Suppressor macrophage treated with lipopolysaccharide for 4 hours (primary cell): ENCODE data around the gene ARSA.
A peak's percentile ranks its signal among the peaks of the same experiment; 100 is the strongest.
"Not testable (repeated sequence)": the region's sequence is repeated elsewhere in the genome, so short reads cannot be mapped to it uniquely, and the experiment has no call there.

ENCODE experiments used
- DNase-seq: peaks from one replicate; pipeline ENCODE4 v3.0.0-alpha.2; 2020

ARSA gene

GRCh38 chr22:50627642-50628542 lies at the start of gene ARSA:
TSS of gene ARSA (minus strand) at chr22:50628152. CDS start at chr22:50627779, 373 bp downstream.
- peak; percentile 92 for DNase-seq

DNA sequence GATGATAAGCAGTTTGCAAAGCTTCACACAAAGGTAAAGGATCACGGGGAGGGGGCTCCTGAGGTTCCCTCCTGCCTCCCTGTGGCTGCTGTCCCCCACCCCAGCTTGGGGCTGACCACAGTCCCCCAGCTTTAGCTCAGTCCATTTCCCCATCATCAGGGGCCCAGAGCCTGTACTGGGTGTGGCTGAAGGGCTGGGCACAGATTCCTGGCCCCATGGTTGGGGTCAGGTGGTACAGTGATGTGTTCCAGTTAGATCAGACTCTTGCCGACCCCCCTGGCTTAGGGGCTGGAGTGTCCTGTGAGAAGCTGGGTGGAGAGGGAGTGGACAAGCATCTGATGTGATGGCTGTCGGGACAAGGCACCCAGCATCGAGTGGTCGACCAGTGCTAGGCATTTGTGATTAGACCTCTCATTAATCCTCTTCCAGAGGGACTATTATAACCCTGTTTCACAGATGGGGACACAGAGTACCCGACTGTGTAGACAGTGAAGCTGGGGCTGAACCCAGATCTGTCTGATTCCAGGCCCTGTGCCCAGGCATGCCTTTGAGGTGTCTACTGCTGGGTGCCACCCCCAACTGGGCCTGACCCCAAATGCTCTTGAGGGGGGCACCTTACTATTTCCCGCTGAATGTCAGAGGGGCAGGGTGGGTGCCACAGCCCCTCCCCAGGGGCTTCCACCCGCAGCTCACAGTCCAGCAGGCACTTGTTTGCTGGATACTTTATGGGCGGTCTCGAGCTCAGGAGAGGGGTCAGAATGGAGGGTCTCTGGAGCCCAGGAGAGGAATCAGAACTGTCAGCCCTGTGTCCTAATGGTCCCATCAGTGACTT lies 48.9 kb upstream of the ARSA start:
- DNase-seq = no peak

DNA sequence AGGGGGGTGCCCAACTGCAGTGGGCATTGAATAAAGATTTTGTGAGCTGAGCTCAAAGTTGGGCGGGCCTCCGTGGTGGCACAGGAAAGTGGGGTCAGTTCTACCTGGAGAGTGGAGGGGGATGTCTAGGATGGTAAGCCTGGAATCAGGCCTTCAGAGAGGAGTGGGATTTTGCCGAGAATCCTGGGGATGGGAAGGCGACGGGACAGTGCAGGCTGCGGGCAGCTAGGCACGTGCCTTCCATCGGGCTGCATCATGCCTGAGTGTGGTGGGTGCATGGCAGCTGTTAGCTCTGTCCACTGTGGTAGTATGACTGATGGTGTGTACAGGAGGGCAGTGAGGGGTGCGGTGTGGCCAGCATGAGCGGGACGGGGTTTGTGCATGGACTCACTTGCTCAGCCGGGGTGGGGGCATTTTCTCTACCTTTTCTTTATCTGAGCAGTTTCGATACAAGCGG lies 48.3 kb upstream of the ARSA start:
- DNase-seq = no peak

- no peak for DNase-seq
These were observed 47.7 kb upstream of the ARSA start for GRCh38 chr22:50675553-50676179.

GRCh38 chr22:50674606-50675552 lies 46.9 kb upstream of the ARSA start:
- DNase-seq = no peak

GRCh38 chr22:50674130-50674500 lies 46.2 kb upstream of the ARSA start:
- no peak for DNase-seq

DNA sequence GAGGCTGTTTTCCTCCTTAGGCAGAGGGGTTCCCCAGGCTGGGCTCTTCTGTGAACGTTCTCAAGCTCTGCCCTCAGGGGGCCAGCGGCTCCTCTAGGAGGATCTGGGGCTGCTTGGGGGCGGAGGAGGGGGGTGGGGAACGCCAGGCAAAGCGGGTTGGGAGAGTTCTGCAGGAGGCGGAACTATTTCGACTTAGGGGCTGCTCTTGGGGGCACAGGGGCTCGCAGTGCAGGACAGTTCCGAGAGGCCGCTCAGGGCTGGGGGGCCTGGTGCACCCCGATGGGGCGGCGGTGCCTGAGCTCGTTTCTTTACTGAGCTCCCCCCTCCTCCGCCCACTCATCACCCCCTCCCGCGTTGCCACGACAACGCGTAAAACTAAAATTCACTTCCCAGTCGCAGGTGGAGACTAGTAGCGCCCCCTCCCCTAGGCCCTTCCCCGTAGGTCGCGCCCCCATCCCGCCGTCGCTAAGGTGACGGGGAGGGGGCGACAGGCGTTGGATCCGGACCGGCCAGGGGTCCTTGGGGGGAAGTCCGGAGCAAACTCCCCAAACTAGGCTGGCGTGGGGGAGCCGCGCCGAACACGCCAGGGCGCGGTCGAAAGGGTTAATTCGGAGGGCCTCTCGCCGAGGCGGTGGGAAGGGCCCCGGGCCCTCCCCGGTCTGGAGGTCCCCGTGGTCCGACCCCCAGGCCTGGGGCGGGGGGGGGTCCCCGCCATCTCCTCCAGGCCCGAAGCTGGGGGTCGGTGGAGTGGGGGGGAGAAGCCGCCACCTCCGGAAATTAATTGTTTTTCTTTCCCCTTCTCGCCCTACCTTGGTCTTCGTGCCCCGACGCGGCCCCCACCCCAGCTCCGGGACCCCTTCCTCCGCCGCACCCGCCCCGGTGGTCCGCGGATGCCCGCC lies 45.5 kb upstream of the ARSA start:
- no peak for DNase-seq

DNA sequence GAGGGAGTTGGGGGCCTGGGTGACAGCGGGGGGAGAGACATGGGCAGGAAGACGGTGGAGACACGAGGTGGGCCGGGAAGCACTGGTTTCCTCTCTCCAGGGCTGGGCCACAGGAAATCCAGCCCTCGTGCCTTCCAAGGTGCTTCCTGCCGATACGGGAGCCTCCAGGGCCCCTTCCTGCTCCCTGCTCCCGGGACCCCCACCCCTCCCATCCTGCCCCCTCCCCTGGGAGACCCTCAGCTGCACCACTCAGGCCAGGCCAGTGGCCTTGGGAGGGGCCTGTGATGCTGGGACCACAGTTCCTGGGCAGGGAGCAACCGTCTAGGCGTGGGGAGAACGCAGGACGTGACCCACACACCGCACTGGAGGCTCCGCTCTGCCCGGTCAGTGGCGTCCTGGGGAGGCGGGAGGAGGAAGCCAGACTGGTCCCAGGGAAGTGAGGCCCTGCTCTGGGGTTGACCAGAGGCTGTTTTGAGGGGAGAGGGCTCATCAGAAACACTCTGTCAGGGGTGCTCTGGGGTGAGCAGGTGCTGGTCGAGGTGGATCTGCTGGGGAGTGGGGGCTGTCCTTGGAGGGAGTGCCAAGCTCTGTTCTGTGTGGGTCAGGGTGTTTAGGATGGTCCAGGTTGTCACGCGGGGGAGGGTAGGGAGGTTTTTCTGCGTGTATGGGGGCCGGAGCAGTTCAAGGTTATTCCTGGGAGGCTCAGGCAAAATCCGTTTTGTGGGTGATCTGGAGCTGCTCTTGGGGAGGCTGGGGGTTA lies 44.7 kb upstream of the ARSA start, which contains the start of gene SHANK3:
Gene SHANK3, plus strand, starts transcription at position 353 of the 760 bp plus-strand sequence.
- DNase-seq = no peak

DNA sequence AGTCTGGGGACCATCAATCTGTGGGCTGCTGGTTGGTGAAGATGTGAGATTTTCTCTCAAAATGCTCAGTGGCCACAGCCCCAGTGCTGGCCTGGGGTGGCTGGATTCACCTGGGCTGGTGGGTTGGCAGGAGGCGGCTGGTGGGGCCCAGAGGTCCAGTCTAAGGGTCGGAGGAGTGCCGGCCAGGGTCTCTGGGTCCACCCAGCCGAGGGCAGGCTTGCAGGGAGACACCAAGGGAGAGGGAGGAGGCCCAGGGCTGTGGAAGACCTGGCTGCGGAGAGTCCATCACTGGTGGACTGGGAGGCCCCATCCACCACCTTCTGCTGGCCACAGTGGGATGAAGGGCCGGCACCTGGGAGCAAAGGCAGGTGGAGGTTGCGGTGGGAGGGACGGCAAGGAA lies 44.1 kb upstream of the ARSA start:
- no peak for DNase-seq

DNA sequence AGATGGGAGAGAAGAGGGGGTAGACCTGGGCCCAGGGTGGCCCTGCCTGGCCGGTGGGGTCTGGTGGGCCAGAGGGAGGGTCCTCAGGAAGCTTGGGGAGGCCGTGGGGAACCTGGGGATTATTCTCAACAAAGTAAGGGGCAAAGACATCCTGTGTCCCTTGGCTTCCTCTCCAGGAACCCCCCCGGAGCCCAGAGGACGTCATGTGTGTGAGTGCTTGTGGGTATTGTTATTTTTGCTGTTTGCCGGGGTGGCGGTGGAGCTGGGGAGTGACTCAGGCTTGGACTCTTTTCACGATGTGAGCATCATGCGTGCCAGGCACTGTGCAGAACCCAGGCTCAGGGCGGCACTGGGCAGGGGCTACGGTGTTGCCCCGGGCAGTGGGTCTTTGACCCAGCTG lies 43.7 kb upstream of the ARSA start:
- DNase-seq = no peak

DNA sequence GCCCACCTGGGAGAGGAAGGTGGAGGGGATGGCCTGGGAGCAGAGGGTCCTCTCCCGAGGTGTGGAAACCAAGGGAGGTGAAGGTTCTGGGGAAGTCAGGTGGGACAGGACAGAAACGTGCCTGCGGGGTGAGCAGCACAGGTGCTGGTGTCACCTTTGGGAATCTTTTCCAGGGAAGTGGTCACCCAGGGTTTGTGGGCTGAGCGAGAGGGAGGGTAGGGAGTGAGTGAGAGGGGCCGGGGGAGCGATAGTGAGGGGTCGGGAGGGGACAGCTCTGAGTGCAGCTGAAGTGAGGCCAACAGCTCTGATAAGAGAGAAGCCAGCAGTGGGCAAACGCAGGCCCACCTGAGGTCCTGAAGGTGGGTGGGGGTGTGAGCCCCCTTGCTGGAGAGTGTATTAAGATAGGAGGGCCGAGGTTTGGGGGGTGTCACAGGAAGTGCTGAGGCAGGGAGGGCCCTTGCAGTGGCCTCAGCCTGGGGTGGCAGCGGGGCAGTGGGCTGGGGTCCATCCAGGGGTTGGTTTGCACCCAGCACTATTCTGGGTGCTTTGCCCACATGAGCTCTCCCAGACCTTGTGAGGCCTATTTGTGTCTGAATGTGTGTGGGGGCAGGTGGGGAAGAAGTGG lies 43.1 kb upstream of the ARSA start:
- DNase-seq = no peak

GRCh38 chr22:50670513-50670912 lies 42.6 kb upstream of the ARSA start:
- DNase-seq = no peak

DNA sequence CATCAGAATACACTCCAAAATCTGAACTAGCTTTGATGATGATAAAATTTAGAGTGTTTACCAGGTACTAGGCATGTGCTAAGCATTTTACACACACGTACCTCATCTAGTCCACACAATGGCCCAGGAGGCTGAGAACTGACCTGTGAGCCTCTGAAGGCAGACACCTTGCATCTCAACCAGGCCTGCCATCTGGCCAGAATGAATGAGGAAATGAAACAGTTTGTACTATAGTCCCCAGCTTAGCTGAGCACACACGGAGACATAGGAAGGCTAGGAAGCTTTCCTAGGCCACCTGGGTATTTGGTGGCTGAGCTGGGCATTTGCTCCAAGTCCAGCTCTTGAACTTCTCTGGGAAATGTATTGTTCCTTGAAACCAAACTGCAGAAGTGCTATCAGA lies 37.8 kb upstream of the ARSA start:
- DNase-seq = no peak

DNA sequence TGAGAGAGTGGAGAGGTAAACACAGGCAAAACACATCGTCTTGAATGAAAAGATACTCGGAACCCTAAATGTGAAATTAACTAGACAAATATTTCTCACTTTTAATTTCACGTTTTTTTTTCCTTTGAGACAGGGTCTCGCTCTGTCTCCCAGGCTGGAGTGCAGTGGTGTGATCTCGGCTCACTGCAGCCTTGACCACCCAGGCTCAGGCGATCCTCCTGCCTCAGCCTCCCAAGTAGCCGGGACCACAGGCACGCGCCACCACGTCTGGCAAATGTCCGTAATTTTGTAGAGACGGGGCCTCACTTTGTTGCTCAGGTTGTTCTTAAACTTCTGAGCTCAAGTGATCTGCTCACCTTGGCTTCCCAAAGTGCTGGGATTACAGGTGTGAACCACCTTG lies 37.3 kb upstream of the ARSA start:
- no peak for DNase-seq

DNA sequence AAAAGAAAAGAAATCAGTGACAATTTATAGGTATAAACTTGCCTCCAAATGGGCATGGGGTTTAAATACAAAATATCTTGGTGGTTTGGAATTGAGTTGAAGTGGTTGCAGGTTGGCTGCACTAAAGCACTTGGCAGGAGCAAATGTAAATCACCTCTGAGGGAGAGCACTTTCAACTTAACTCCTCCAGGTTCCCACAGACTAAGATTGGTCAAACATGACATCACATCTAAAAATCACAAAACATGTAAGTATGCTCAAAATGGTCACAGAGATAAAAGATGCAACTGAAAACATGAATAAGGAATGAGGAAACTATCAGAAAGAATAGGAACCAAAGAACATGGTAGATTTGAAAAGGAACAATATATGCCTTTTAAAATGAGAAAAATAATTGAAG lies 32.4 kb upstream of the ARSA start:
- no peak for DNase-seq

DNA sequence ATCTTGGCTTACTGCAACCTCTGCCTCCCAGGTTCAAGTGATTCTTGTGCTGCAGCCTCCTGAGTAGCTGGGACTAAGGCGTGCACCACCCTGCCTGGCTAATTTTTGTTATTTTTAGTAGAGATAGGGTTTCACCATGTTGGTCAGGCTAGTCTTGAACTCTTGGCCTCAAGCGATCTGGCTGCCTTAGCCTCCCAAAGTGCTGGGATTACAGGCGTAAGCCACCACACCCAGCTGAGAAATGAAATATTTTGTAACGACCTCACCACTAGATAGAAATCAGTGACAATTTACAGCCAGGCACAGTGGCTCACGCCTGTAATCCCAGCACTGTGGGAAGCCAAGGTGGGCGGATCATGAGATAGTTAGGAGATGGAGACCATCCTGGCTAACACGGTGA lies 31.8 kb upstream of the ARSA start:
- not testable (repeated sequence) for DNase-seq

DNA sequence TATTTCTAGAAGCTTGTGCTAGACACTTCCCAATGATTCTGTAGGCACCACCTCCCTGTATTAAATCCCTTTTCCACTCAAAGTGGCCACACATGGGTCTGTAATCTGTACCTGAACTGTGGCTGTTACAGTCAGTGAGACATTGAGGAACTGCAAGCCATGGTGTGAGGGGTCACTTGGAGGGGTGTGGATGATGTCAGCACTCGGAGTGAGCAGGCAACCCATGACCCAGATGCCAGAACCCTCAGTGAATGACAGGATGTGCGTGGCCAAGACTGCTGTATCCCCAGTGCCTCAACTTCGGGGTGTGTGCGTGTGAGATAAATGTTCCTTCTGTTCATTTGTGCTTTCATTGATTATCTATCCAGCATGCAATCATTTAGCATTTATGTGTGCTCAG lies 30.0 kb upstream of the ARSA start:
- DNase-seq = peak; percentile 26

- DNase-seq = peak; percentile 60
These were observed 28.4 kb upstream of the ARSA start for GRCh38 chr22:50656122-50657070.

- DNase-seq = not testable (repeated sequence)
These were observed 26.7 kb upstream of the ARSA start for GRCh38 chr22:50654664-50655063.
